ENCODE measurements around the gene SIX1.

SIX1 gene

GRCh38 chr14:60648934-60649874, at the start of gene SIX1:
Gene SIX1, minus strand, starts transcription at chr14:60649477. Its CDS starts 288 bp downstream, at chr14:60649189.
- in situ Hi-C loops (cut with MboI; ENCODE audit: low sequenced_read_pairs): no loop called here

DNA sequence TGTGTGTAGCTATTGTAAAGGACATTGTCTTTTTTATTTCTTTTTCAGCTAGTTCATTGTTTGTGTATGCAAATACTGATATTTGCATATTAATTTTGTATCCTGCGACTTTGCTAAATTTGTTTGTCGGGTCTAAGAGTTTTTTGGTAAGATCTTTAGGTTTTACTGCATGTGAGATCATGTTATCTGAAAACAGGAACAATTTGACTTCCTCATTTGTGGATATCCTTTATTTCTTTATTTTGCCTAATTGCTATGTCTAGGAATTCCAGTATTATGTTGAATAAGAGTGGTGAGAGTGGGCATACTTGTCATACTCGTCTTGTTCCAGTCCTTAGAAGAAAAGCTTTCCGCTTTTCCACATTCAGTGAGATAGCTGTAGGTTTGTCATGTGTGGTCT, 46.0 kb upstream of the SIX1 start:
- in situ Hi-C loops (cut with MboI; ENCODE audit: low sequenced_read_pairs): no loop called here

DNA sequence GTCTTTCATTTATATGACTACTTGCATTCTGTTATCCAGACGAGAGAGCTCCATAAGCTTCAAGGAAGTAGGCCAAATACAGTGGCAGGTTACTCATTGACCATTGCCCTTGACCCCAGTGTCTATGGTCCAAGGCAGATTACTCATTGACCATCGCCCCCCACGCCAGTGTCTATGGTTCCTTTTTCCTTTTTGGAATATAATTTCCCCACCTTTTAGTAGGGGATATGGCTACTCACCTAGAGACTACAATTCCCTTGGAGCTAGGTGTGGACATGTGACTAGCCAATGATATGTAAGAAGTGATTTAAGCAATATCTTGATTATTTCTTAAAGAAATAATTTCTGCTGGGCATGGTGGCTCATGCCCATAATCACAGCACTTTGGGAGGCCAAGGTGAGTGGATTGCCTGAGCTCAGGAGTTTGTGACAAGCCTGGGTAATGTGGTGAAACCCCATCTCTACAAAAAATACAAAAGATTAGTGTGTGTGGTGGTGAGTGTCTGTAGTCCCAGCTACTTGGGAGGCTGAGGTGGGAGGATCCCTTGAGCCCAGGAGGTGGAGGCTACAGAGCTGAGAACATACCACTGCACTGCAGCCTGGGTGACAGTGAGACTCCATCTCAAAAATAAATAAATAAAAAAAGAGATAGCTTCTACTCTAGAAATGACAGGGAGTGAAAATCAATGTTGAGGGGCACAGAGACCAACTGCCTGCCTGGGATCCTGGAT, 42.3 kb upstream of the SIX1 start:
- in situ Hi-C loops (cut with MboI; ENCODE audit: low sequenced_read_pairs): no loop called here

GRCh38 chr14:60686865-60687264, 37.6 kb upstream of the SIX1 start:
- in situ Hi-C loops (cut with MboI; ENCODE audit: low sequenced_read_pairs): no loop called here

GRCh38 chr14:60684203-60684602, 34.9 kb upstream of the SIX1 start:
- in situ Hi-C loops (cut with MboI; ENCODE audit: low sequenced_read_pairs): no loop called here

DNA sequence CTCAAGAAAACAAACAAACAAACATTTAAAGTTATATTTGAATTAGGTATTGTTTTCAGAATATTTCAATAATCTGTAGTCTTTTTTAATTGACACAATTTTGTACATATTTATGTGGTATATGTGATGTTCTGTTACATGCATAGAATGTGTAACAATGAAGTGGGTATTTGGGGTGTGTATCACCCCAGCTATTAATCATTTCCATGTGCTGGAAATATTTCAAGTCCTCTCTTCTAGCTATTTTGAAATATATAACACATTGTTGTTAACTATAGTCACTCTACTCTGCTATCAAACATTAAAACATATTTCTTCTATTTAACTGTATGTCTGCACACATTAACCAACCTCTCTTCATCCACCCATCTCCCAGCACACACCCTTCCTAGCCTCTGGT, 32.0 kb upstream of the SIX1 start:
- in situ Hi-C loops (cut with MboI; ENCODE audit: low sequenced_read_pairs): no loop called here

DNA sequence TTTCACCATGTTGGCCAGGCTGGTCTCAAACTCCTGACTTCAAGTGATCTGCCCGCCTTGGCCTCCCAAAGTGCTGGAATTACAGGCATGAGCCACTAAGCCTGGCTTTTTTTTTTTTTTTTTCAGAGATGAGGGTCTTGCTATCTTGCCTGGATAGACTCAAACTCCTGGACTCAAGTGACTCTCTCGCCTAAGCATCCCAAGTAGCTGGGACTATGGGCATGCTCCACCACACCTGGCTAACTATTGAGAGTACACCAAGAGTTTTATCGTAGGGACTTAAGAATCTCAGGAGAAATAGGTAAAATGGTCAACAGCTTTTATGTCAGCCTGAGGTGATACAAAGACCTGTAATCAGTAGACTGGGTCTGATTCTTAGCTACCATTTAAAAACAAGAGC, 31.2 kb upstream of the SIX1 start:
- in situ Hi-C loops (cut with MboI; ENCODE audit: low sequenced_read_pairs): no loop called here

DNA sequence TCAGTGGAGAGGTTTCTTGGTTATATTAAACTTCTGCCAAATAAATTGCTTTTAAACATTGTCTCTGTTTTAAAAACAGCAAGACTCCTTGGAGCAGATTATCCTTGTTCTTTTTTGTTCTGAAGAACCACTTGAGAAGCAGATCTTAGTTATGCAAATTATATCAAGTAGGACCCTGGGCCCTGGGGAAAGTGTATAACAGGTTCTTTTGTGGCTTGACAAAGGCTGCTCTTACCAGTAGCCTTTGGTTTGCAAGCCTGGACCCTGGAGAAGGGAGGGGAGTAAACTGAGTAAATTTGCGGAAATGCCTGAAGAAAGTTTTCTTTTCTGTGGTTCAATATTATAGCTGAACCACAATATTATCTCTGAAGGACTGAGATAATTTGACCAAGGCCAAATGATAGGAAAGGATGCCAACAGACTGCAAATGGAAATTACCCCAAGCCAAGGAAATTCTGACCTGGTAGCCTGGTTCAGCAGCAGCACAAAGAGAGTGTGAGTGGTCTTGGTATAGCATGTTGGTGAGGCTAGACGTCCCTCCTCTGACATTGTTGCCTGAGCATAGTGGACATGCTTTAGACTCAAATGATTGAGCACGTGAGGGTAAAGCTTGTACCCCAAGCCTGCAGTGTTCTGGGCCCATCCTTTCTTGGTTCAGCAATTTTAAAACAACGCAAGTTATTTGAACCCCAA, 30.4 kb upstream of the SIX1 start:
- in situ Hi-C loops (cut with MboI; ENCODE audit: low sequenced_read_pairs): no loop called here

- in situ Hi-C loops (cut with MboI; ENCODE audit: low sequenced_read_pairs): no loop called here
Measured at GRCh38 chr14:60677701-60678100, 28.4 kb upstream of the SIX1 start.

DNA sequence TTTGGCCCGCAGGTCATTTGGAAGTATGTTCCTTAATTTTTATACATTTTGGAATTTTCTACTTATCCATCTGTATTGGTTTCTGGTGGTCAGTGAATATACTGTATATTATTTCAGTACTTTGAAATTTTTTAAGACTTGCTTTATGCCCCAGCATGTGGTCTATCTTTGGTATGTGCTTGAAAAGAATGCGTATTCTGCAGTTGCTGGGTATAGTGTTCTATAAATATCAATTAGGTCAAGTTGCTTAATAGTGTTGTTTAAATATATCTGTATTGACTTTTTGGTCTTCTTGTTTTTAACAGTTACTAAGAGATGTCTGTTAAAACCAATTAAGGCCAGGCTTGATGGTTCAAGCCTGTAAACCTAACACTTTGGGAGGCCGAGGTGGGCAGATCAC, 21.7 kb upstream of the SIX1 start:
- in situ Hi-C loops (cut with MboI; ENCODE audit: low sequenced_read_pairs): no loop called here

- in situ Hi-C loops (cut with MboI; ENCODE audit: low sequenced_read_pairs): no loop called here
Measured at GRCh38 chr14:60668431-60669112, 19.3 kb upstream of the SIX1 start.

DNA sequence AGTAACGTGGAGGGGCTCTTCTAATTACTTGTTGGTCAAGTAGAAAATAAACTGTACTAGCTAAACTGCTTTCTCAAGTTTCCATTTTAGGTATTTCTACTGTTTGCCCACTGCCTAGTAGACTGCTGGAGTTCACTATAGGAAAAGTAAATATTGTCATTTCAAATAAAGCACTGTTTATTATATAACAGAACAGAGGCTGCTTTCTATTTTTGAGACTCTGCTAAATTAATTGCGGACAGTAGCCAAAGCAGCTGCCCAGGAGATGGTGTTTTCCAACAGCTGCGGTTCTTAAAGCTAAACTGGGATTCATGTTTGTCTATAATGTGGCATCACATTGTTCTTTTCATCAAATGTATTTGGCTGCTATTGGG, 15.9 kb upstream of the SIX1 start:
- in situ Hi-C loops (cut with MboI; ENCODE audit: low sequenced_read_pairs): no loop called here

DNA sequence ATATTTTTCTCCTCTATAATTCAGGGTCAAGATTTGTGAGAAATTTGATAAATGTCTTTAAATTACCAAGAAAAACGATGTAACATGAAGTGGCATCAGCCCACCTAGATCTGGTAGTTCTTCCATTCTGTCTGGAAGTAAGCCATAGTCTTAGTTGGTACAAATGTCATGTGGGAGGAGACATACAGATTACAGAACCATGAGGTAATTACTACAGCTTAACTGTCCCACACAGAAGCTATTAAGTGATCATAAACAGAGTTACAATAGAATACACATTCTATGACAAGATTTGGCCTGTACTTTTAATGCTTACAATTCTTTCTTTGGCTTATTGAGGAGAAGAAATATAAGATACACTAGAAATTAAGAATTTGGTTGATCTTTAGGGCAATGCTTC, 13.7 kb upstream of the SIX1 start:
- in situ Hi-C loops (cut with MboI; ENCODE audit: low sequenced_read_pairs): no loop called here

GRCh38 chr14:60661721-60662120, 12.4 kb upstream of the SIX1 start:
- in situ Hi-C loops (cut with MboI; ENCODE audit: low sequenced_read_pairs): no loop called here

- in situ Hi-C loops (cut with MboI; ENCODE audit: low sequenced_read_pairs): no loop called here
Measured at GRCh38 chr14:60658909-60659585, 9.8 kb upstream of the SIX1 start.

DNA sequence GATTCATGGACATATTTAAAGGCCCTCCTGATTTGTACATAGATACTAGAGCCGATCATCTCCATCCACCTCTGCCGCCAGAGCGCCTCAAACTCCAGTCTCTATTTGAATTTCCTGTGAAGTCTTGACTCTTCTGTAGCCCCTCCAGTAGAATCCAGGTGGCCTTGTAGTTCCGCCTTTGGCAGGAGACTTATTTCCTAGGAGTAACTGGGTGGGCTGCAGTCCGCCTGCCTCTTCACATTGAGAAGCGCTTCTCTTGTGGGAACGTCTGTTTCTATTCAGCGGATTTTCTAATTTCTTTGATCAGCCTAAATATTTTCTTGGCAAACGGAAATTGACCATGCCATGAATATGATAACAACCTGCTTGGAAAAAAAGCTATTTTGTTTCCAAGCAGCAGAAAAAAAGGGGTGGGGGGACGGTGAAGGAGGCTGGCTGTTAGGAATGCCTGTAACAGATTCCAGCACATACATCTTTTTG, 9.0 kb upstream of the SIX1 start:
- in situ Hi-C loops (cut with MboI; ENCODE audit: low sequenced_read_pairs): no loop called here

DNA sequence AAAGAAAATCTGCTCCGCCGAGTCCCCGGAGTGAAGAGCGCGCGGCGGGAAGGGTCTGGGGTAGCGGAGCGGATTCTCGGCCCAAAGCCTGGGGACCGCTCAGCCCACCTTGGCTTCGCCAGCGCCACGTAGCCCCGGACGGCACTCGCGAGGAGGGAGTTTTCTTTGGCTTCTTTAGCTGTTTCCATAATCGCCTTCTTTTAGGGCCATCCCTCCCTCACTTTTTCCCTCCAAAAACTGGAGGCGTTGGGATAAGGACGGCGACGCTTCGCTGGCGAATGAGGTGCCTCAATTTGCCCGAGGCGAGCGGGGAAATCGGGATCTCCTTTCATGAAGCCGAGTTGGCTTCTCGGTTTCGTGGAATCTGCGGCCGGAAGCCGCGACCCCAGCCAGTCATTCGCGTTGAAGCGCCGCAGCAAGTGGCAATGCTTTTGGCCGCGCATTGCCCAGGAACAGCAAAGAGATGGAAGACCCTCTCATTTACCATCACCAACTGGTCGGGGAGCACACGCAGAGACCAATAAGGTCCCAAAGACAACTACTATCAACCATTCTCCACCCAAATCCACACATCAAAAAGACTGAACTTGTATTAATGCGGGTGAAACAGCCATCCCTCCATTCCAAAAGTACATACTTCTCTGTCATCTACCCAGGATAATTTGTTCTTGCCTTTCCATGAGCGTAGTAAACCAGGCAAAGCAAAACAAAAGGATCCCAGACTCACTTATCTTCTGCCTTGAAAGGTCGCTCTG, 8.4 kb upstream of the SIX1 start:
- in situ Hi-C loops (cut with MboI; ENCODE audit: low sequenced_read_pairs): no loop called here

GRCh38 chr14:60656686-60657455, 7.6 kb upstream of the SIX1 start:
- in situ Hi-C loops (cut with MboI; ENCODE audit: low sequenced_read_pairs): no loop called here
